Right renal cortex interstitium (tissue), 3 donors: ENCODE results near the gene BCL11B. TPM values are rescaled to one million over a fixed set of nuclear protein-coding genes. Genes with fewer than 3 reads are reported as not detected.

Experiments used
- DNase-seq, 3 donors: peaks; one replicate each; pipeline ENCODE4 v3.0.0-alpha.2; 2013; ENCODE audit warnings: low read depth in 3 of 3, low spot score in 2 of 3
- polyA plus RNA-seq, 3 donors: library from polyadenylated mRNA; unstranded; fragments of 120-200 nt; gene quantifications; one replicate each; pipeline ENCODE4 v1.2.1, GENCODE V29; 2013; ENCODE audit not compliant: insufficient read length in 3 of 3

The BCL11B gene
- polyA plus RNA-seq, 3 donors, result 2.0 to 2.3 (median 2.1) TPM

- DNase-seq, result no peak
These were observed 2.9 kb downstream of the BCL11B start for GRCh38 chr14:99268810-99269707.

DNA sequence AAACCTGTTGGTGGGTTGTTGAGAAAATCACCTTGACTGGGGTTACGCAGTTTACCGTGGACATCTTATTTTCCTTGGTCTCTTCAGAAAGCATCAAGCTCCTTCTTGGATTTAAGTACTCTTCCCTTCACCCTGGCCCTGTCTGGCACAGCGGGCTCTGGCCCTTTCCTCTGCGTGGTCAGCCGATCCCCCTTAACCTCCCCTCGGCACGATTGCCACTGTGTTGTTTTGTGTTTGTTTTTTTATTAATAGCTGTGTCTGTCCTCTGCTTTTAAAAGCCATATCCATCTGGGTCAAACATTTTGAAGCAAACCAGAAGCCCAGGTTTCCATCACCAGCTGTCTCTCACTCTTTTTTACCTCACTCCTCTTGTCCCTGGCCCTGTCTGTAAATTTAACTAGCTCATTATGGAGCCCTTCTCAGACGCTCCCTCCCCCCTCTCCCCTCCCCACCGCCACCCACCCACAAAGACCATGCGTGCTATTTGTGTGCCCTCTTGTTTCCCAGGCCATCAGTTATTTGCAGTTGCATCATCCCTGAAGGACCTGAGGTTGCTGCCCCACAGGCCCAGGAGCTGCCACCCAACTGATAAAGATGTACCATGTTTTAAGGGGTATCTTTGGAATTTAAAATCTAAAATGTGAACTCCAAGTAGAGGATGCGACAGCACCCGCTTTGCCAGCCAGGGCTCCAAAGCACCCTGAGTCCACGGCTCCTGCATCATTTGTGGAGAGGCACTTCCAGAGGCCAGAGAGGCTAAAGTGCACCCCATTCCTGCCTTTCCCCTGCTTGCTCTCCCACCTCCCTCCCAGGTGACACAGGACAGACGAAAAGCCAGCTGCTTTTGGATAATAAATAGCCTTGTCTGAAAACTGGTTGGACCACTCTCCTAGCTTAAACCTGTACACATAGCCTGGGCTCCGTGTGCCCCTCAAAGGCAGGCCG, 3.9 kb downstream of the BCL11B start:
- DNase-seq, result no peak

DNA sequence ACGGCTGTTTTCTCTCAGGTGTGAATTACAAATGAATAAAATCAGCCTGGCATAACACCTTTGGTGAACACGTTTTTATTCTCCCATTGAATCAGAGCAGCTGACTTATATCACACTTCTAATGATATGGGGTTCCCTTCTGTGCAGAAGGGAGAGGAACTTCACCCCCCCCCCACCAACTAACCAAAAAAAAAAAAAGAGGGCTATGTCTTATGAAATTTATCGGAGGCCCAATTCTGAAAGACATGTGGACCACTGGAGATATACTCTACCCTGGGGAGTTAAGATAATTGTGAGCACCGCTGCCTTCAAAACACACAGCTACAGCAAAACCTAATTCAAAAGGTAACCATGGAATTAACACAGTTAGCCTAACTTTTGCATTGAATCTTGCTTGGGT, 4.6 kb downstream of the BCL11B start:
- DNase-seq, result no peak

- no peak for DNase-seq
These were observed 5.5 kb downstream of the BCL11B start for GRCh38 chr14:99266181-99267178.

DNA sequence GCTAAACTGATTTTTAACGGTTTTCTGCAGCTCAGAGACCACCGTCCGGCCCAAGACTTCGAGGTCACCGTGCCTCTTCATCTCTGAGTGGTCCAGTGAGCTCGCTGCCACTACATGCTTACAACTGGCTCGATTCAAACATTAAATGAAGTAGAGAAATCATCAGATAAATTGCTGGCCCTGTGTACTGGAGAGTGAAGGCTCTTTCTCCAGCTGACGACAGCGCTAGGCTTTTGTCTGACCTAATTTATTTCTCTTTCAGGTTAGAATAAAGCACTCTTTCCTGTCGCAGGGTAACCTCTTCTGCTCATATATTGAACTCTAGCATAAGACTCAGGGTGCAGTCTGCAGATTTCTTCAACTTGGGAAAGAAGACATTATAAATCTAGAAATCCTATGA, 6.4 kb downstream of the BCL11B start:
- DNase-seq, result no peak

DNA sequence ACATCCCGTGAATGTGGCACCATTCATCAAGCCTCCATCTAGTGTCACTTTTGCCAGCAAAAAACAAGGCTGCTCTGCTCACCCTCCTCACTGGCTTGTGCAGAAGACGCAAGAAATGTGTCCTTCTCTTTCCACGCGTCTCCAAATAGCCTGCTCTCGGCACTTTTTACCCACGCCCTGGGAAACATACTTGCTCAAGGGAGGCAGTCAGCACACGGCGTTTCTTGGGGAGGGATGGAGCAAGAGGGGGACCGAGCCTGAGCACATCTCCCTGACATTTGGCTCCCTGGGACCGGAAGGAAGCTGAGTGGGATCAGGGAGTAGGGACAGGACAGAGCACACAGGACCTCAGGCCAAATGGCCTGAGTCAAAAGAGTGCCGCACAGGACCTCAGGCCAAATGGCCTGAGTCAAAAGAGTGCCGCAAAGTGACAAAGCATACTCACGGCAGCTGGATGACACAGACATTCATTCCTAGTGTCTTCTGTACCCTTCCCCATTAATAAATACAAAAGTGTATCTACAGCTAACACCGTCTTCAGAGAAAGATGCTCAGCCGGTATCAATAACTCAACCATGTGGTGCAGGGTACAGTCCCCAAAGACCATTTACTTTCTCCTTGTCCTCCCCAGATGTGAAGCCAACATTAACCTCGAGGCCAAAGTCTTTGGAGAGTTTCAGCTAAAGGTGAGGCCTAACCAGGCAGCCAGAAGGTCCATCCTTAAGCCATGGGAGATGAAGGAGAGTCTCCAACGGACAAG, 7.1 kb downstream of the BCL11B start:
- no peak for DNase-seq

- no peak for DNase-seq
These were observed 8.2 kb downstream of the BCL11B start for GRCh38 chr14:99263564-99264330.

DNA sequence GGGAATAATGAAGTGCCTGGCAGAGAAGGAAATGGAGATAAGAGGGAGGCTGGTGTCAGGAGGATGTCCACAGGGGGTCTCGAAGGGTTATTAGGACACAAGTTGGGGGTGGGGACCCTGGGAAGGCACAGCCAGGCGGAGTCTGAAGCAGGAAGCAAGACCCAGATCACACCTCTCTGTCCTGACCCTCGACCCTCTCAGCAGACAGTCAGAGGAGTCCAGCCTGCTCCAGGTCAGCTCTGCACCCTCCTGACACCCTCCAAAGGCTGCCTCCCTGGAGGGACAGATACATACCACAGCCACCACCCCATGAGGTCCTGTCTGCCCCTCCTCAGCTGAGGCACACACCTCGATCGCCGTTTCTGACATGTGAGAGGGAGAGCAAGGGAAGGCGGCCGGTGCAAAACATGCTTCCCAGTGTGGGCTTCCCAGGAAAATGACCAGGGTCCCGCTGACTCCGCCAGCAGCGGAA, 9.0 kb downstream of the BCL11B start:
- DNase-seq, result no peak

DNA sequence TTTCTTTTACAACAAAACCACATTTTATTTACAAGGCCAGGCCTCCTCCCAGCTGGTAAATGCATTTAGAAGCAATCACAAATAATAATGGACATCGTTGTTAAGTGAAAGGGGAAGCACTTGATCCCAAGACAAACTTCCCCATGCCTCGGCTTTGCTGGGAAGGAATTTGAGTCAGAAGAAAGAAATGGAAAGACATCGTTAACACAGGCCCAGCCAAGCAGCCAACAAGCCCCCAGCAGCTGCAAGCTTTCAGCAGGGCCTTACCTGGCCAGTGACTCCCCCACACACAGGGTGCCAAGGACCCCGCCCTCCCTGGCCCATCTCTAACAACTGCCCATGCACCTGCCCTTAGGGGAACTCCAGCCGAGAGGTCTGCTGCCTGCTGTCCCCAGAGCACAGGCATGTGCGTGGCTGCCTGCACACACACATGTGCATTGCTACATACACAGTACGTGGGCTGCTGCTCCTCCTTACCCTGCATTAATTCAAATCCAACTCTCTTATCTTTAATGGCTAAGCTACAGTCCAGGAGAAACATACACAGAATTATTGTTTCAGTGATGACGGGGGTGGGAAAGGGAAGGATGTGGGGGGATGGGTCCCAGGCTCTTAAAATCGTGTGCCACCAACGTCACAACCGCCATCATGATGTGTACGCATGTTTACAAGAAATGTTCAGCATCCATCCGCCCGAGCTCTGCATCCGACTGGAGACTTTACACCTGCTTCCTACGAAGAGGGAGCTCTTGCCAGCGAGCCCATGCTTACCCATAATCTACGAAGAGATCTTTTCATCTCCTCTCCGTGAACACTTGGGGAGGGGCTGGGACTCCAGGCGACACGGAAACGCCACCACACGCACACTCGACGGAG, 9.8 kb downstream of the BCL11B start:
- no peak for DNase-seq

GRCh38 chr14:99260587-99261551, 11.1 kb downstream of the BCL11B start:
- no peak for DNase-seq

DNA sequence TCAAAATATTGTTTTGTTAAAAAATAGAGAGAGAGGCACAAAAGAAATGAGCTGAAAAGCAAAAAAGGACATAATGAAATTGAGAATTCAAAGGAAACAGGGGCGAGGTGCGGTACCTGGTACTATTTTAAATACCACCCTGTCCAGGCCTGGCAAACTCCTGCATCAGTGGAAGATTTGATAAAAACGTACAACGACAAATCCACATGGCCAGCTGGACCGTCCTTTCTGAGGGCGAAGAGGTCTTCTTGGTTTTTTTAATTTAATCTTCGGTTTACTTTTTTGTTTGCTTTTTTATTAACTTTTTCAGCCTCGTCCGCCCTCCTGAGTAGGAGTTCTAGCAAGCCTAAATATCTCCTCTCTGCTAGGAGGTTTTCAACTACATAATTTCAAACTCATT, 11.9 kb downstream of the BCL11B start:
- DNase-seq, result no peak

- DNase-seq, result no peak
These were observed 12.9 kb downstream of the BCL11B start for GRCh38 chr14:99258876-99259726.

- DNase-seq, result no peak
These were observed 13.6 kb downstream of the BCL11B start for GRCh38 chr14:99258341-99258861.

DNA sequence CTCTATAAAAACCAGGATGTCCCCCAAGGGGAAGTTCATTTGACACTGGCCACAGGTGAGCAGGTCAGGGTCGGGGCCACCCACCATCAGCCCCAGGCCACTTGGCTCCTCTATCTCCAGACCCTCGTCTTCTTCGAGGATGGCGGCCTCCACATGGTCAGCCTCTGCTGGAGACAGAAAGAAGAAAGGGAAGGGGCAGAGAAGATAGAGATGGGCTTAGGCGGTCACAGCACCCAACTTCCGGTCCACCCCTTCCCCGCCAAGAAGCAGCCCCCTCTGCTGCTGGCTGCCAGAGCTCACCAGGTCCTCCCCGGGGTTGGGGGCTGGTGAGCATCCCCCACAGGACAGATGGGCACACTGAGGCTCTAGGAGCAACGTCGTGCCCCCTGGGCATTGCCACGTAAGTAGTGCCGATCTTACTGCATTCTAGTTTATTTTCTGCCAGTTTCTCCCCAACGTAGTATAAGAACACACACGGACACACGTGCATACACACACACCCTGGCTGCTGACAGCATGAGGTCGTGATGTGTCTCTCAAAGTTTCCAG, 14.2 kb downstream of the BCL11B start:
- DNase-seq, result no peak

DNA sequence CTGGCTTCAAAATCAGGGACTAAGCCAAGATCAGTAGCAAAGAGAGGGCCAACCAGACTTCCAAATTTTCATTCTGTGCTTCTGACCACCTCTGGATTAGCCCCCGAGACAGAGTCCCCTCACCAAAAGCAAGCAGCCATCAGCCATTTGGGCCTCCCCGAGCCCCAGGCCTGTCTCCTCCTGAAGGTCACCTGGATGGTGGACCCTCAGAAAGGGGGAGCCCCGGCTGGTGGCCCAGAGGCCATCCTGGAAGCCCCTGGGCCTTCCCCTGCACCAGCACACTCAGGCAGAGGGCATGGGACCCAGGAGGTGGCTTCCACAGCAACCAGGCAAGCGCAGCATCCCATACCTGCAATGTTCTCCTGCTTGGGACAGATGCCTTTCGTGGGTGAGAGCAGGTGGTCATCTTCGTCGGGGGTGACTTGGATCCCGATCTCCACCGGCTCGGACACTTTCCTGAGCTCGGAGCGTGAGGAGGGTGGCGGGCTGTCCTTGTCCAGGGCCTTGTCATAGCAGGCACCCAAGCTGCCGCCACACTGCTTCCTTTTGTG, 14.8 kb downstream of the BCL11B start:
- DNase-seq, result no peak
